Stimulated activated CD4-positive, alpha-beta T cell treated with anti-CD3 and anti-CD28 coated beads, Interleukin-4, amount 100 ng/mL, for 4 hours (primary cell): Measurements from ENCODE around the gene C5orf24.
"Not testable (repeated sequence)": the region's sequence is repeated elsewhere in the genome, so short reads cannot be mapped to it uniquely, and the experiment has no call there.

Experiments
- DNase-seq, 2 experiments: peaks; one replicate each; pipeline ENCODE4 v3.0.0-alpha.2; 2020

The C5orf24 gene

DNA sequence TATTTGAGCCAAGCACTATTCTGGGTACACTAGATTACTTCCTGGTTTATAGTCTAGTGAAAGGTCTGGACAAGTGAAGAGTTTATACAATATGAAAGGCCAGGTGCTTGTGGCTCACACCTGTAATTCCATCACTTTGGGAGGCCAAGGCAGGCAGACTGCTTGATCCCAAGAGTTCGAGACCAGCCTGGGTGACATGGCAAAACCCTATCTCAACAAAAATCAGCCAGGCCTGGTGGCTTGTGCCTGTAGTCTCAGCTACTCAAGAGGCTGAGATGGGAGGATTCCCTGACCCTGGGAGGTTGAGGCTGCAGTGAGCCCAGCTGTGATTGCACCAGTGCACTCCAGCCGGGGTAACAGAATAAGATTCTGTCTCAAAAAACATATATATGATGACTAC is 18.9 kb downstream of the C5orf24 start:
- no peak for DNase-seq

GRCh38 chr5:134873494-134873893 is 27.7 kb downstream of the C5orf24 start:
- no peak for DNase-seq

GRCh38 chr5:134873987-134874830 is 28.4 kb downstream of the C5orf24 start, which contains the start of gene TXNDC15:
Gene TXNDC15, plus strand, starts transcription at chr5:134874371. Its CDS starts 57 bp downstream, at chr5:134874428.
- peak; percentile 73 to 76 for DNase-seq

DNA sequence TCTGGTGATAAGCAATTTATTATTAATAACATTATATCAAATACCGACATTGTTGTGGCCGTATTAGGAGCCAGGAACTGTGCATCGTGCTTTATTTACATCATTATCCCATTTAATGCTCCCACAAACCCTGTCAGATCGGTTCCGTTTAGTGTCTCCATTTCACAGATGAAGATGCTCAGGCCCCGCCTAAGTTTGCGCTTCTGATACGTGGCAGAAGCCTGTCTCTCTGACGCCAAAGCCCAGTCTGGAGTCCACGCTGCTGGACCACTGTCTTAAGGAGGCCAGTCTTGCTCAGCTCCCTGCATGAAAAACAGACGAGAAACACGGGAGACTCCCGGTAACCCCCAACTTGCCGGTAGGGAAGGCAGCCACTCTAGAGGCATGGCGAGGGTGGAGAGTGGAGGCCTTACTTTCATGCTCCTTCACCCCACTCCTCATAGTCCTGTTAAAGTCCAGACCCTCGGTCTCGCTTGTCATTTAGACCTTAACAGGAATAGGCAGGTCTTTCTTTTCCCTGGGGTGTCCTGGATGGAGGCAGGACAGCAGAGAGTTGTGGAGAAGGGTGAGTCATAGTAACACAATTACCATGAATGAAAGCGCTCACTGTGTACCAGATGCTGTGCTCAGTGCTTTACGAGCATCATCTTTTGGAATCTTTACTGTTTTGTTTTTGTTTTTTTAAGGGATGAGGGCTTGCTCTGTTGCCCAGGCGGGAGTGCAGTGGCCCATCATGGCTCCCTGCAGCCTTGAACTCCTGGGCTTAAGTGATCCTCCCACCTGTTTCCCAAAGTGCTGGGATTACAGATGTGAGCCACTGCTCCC is 29.3 kb downstream of the C5orf24 start:
- peak; percentile 3 to 31 for DNase-seq

DNA sequence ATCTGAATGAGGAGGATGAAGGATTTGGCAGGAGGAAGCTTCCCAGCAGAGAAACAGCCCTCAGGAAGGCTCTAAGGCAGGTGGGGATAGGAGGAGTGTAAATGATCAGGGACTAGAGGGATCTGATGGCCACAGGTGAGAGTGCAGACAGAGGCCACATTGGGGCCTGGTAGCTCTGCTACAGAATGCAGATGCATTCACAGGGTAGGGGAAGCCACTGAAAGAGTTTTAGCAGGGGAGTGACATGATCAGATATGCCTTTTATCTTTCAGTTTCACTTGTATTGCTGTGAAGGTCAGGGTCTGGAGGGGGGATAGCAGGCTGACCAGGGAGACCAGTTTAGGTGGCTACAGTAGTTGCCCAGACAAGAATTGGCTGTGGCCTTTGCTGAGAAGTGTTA is 31.4 kb downstream of the C5orf24 start:
- DNase-seq = no peak

GRCh38 chr5:134878403-134878802 is 32.6 kb downstream of the C5orf24 start:
- no peak for DNase-seq

- DNase-seq = no peak
These were observed 33.7 kb downstream of the C5orf24 start for GRCh38 chr5:134879456-134879855.

- not testable (repeated sequence) for DNase-seq
These were observed 35.2 kb downstream of the C5orf24 start for GRCh38 chr5:134880937-134881336.

GRCh38 chr5:134881711-134882110 is 35.9 kb downstream of the C5orf24 start:
- DNase-seq = not testable (repeated sequence)

DNA sequence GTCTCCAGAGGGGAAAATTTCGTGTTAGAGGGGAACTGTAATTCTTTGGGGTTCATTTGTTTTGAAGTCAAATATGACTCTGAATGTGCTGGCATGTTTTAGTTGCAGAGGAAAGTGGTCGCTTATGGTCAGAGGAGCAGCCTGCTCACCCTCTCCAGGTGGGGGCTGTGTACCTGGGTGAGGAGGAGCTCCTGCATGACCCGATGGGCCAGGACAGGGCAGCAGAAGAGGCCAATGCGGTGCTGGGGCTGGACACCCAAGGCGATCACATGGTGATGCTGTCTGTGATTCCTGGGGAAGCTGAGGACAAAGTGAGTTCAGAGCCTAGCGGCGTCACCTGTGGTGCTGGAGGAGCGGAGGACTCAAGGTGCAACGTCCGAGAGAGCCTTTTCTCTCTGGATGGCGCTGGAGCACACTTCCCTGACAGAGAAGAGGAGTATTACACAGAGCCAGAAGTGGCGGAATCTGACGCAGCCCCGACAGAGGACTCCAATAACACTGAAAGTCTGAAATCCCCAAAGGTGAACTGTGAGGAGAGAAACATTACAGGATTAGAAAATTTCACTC is 41.9 kb downstream of the C5orf24 start:
- no peak for DNase-seq

GRCh38 chr5:134889335-134889734 is 43.6 kb downstream of the C5orf24 start:
- no peak for DNase-seq

- no peak for DNase-seq
These were observed 45.7 kb downstream of the C5orf24 start for GRCh38 chr5:134891473-134891872.

DNA sequence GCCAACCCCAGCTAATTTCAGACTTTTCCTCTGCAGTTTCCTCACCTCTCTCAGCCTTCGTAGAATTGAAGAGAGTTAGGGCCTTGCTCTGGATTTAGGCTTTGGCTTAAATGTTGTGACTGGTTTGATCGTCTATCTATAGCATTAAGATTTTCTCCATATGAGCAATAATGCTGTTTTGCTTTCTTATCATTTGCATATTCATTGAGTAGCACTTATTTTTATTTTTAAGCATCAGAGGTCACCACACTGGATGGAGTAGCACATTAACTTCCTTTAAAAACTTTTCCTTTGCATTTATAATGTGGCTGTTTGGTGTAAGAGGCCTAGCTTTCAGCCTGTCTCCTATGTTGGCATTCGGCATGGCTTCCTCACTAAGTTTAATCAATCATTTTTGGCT is 46.5 kb downstream of the C5orf24 start:
- no peak for DNase-seq

DNA sequence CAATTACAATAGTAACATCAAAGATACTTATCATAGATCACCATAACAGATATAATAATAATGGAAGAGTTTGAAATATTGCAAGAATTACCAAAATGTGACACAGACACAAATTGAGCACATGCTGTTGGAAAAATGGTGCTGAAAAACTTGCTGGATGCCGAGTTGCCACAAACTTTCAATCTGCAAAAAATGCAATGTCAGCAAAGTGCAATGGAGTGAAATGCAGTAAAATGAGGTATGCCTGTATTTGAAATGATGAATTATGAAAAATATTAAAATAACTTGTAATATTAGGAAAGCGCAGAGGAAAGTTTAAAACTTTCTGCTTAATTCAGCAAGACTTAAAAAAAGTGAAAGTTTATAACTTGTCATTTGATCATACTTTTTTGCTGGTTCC is 47.2 kb downstream of the C5orf24 start:
- no peak for DNase-seq

DNA sequence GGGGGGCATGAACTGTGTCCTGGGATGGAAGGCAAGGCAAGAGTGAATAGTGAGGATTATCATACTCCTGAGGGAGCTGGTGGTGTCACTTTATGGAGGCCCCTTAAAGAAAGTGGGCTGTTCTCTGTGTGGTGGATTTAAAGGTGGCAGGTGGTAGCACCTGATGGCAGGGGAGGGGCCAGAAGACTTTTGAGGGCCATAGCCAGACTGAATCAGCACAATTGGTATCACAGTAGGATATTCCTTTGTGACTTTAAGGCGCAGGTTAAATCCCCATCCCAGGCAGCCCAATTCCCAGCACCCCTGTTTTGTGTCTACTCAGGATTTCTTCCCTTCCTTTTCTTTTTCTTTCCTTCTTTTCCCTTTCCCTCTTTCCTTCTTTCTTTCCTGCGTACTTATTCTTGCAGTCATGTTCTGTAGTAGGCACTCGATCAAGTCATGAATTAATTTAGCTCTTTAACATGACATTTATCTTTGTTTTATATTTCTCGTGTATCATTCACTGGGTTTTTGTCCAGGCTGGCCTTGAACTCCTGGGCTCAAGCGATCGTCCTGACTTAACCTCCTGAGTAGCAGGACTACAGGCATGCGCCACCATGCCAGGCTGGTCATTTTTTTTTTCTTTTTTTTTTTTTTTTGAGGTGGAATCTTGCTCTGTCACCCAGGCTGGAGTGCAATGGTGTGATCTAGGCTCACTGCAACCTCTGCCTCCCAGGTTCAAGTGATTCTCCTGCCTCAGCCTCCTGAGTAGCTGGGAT is 48.2 kb downstream of the C5orf24 start:
- DNase-seq = no peak

DNA sequence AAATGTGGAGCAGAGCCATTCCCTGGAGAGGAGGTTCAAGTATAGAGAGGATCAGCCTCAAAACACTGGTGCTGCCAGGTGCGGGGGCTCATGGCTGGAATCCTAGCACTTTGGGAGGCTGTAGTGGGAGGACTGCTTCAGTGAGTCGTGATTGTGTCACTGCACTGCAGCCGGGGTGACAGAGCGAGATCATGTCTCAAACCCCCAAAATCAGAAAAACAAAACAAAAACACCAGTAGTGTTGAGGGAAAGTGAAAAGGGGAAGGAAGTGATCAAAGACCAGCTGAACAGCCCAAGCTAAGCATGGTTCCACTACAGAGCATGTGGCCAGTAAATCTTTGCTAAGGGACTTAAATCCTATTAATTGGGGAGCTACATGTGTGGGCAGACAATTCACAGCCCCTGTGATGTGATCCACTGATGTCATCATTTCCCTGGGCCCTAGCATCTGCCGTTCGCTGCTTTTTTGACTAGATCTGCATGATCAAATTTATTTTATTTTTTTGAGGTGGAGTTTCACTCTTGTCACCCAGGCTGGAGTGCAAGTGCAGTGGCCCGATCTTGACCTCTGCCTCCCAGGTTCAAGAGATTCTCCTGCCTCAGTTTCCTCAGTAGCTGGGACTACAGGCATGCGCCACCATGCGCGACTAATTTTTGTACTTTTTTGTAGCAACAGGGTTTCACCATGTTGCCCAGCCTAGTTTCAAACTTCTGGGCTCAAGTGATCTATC is 56.5 kb downstream of the C5orf24 start:
- no peak for DNase-seq

DNA sequence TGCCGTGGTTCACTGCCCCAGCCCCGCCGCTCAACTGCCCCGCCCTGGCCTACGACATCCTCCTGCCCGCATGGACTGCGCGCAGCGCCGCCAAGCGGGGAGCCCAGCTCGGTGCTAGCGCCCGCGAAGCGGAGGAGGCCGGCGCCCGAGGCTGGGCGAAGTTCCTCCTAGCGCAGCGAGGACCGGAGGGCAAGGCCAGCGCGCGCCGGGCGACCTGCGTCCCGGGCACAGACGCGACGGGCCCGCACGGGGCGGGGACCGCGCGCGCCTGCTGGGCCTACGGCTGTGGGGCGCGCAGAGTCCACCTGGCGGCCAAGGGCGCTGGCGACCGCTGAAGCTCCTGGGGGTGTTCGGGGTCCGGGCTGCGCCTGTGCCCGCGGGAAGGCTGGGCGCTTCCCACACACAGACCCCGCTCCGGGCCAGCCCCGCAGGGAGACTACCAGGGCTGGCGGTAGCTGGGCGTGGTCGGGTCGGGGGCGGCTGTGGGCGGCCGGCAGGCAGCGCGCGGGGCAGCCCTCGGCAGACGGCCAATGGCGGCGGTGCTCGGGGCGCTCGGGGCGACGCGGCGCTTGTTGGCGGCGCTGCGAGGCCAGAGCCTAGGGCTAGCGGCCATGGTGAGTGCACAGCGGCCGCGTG is 59.0 kb downstream of the C5orf24 start, which contains the start of gene PCBD2:
Gene PCBD2, plus strand, starts transcription at position 522 of the 636 bp plus-strand sequence. Its CDS starts 9 bp downstream, at position 531.
- peak; percentile 89 to 91 for DNase-seq

DNA sequence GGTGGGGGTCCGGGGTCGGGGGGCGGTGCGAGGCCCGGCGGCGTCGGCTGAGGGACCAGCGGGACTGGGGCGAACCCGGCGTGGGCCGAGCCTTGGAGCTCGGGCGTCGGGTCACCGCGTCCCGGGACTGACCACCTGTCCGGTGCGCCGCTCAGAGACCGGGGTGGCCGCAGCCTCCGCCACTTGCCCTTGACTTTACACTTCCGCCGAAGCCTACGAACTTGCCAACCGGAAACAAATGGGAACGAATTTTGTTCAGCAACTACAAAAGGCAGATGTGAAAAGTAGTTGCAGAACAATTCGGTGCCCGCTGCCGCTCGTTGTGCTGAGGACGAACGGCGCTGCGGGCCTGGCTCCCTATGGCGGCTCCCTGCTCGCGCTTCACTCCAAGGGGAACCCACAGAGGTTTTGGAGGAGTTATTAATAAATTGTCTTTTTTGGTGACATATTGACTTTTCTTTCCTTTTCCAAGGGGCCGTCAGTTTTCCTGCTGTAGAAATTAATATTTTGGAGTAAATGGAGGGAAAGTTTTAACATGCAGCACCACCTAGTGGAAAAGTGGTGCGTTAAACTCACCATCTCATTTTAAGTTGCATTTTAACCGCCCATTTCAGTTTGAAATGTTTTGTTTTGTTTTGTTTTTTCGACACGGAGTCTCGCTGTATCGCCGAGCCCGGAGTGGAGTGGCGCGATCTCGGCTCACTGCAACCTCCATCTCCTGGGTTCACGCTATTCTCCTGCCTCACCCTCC is 59.7 kb downstream of the C5orf24 start:
- DNase-seq = peak; percentile 49

DNA sequence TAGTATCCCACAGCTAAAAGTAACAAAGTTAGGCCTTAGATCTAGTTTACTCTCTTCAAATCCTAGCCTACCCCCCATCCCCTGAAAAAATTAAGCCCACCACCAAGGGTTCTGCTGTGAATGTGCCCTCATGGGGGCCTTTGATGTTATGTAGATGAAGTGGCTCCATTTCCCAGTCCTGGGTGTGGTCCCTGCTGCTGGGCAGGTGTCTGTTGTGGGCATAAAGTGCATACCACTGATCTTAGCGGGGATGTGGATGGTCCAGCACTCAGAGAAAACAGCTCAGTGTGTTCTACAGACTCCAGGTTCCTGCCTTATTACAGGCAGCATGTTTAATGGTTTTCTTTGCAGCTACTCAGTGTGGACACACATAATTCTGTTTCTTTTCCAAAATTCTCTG is 61.0 kb downstream of the C5orf24 start:
- no peak for DNase-seq
